Colonic mucosa (tissue), 4 donors: Measurements from ENCODE around the gene C12orf43. TPM values are rescaled to one million over a fixed set of nuclear protein-coding genes. Genes with fewer than 3 reads are reported as not detected.
"Not testable (repeated sequence)": the region's sequence is repeated elsewhere in the genome, so short reads cannot be mapped to it uniquely, and the experiment has no call there.

Experiments
- DNase-seq: peaks from one replicate; pipeline ENCODE4 v3.0.0-alpha.2; 2020
- H3K27ac ChIP-seq: fragments of 200-600 bp; one replicate; pipeline ENCODE4 v1.8.0; 2021
- H3K27me3 ChIP-seq: fragments of 200-600 bp; one replicate; pipeline ENCODE4 v1.8.0; 2021
- H3K36me3 ChIP-seq: fragments of 200-600 bp; one replicate; pipeline ENCODE4 v1.8.0; 2021
- H3K4me1 ChIP-seq: fragments of 200-600 bp; one replicate; pipeline ENCODE4 v1.8.0; 2021; ENCODE audit warnings: mild to moderate bottlenecking
- H3K4me3 ChIP-seq: fragments of 200-600 bp; one replicate; pipeline ENCODE4 v1.8.0; 2021
- H3K9ac ChIP-seq, 2 donors: one replicate each; pipeline ENCODE4 v1.7.0; 2013; ENCODE audit warnings: control low read depth in 2 of 2, low read depth in 2 of 2, low read length in 2 of 2
- H3K9me3 ChIP-seq: fragments of 200-600 bp; one replicate; pipeline ENCODE4 v1.8.0; 2021
- intact Hi-C: fragments of 100-400 bp; cut with DNase I; formaldehyde crosslinking; loops from one replicate; pipeline ENCODE4 v1.14.1; 2022
- total RNA-seq, 2 donors: library from RNA; stranded (reverse); fragmentation: NEBNext Ultra II Directional in 1 of 2; extraction: Animal tissue kit (Norgen Biotek cat#: 25700) in 1 of 2; gene quantifications; one replicate each; pipeline ENCODE4 v1.2.1, GENCODE V29; 2021
- TF ChIP-seq, protein P1 (sequence below): fragments of 200-600 bp; IDR thresholded peaks from one replicate; pipeline ENCODE4 v1.8.0; 2022; ENCODE audit warnings: antibody characterized with exemption, mild to moderate bottlenecking
- donor health status: healthy.
- donor health status: DM: no; HTN: no; CAD: no.
- donor health status: DM: no; HTN: no; CAD: no.

Gene C12orf43
- total RNA-seq, 2 donors from 2014 or later, result 10.6 to 18.3 TPM

GRCh38 chr12:121050725-121051124 is 34.4 kb upstream of the C12orf43 start:
- no peak overlapping the region for H3K27ac ChIP-seq
- intact Hi-C loops, result no loop called here
- DNase-seq, result no peak
- no peak overlapping the region for H3K9ac ChIP-seq
- TF ChIP-seq, protein P1, sequence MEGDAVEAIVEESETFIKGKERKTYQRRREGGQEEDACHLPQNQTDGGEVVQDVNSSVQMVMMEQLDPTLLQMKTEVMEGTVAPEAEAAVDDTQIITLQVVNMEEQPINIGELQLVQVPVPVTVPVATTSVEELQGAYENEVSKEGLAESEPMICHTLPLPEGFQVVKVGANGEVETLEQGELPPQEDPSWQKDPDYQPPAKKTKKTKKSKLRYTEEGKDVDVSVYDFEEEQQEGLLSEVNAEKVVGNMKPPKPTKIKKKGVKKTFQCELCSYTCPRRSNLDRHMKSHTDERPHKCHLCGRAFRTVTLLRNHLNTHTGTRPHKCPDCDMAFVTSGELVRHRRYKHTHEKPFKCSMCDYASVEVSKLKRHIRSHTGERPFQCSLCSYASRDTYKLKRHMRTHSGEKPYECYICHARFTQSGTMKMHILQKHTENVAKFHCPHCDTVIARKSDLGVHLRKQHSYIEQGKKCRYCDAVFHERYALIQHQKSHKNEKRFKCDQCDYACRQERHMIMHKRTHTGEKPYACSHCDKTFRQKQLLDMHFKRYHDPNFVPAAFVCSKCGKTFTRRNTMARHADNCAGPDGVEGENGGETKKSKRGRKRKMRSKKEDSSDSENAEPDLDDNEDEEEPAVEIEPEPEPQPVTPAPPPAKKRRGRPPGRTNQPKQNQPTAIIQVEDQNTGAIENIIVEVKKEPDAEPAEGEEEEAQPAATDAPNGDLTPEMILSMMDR, result no peak
- H3K4me3 ChIP-seq, result no peak overlapping the region
- no peaks in the 10 kb centered on the region for H3K36me3 ChIP-seq
- H3K4me1 ChIP-seq, result no peaks in the 10 kb centered on the region
- no peaks in the 10 kb centered on the region for H3K9me3 ChIP-seq
- no peaks in the 10 kb centered on the region for H3K27me3 ChIP-seq

DNA sequence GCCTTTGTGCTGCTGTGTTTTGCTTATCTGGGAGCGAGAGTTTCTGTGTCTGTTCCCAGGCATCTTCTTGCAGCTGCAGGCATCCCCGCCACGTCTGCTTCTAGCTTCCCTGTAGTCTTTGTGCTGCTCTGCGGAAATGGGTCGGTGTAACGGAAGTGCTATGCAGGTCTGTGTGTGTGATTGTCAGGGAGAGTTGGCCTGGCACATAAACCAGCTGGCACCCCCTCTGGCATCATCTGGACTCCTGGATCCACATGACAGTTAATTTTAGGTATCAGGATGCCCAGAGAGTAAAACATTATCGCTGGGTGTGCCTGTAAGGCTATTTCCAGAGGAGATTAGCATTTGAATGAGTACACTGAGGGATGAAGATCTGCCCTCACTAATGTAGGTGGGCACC is 32.2 kb upstream of the C12orf43 start:
- TF ChIP-seq, protein P1, result no peak

GRCh38 chr12:121047400-121047799 is 31.1 kb upstream of the C12orf43 start:
- H3K27ac ChIP-seq, H3K36me3 ChIP-seq, H3K9ac ChIP-seq, intact Hi-C loops, H3K4me3 ChIP-seq, H3K4me1 ChIP-seq, H3K27me3 ChIP-seq, H3K9me3 ChIP-seq: not testable (repeated sequence)
- peak; percentile 76 for DNase-seq

More for the DNA sequence above, 32.2 kb upstream of the C12orf43 start:
- no peak overlapping the region for H3K4me3 ChIP-seq
- no peak overlapping the region for H3K9ac ChIP-seq
- no peaks in the 10 kb centered on the region for H3K27me3 ChIP-seq
- H3K27ac ChIP-seq, result no peak overlapping the region
- H3K4me1 ChIP-seq, result no peaks in the 10 kb centered on the region
- no peaks in the 10 kb centered on the region for H3K36me3 ChIP-seq
- H3K9me3 ChIP-seq, result no peaks in the 10 kb centered on the region
- no peak for DNase-seq
- intact Hi-C loops, result no loop called here

- Histone ChIP-seq H3K9ac (no peak overlapping the region), H3K27ac (no peak overlapping the region), H3K4me3 (no peak overlapping the region), H3K9me3 (no peaks in the 10 kb centered on the region), H3K27me3 (no peaks in the 10 kb centered on the region), H3K36me3 (no peaks in the 10 kb centered on the region), H3K4me1 (no peaks in the 10 kb centered on the region)
- intact Hi-C loops, result no loop called here
- DNase-seq, result no peak
- TF ChIP-seq, protein P1, result no peak
Measured at GRCh38 chr12:121043067-121043466, 26.8 kb upstream of the C12orf43 start.

DNA sequence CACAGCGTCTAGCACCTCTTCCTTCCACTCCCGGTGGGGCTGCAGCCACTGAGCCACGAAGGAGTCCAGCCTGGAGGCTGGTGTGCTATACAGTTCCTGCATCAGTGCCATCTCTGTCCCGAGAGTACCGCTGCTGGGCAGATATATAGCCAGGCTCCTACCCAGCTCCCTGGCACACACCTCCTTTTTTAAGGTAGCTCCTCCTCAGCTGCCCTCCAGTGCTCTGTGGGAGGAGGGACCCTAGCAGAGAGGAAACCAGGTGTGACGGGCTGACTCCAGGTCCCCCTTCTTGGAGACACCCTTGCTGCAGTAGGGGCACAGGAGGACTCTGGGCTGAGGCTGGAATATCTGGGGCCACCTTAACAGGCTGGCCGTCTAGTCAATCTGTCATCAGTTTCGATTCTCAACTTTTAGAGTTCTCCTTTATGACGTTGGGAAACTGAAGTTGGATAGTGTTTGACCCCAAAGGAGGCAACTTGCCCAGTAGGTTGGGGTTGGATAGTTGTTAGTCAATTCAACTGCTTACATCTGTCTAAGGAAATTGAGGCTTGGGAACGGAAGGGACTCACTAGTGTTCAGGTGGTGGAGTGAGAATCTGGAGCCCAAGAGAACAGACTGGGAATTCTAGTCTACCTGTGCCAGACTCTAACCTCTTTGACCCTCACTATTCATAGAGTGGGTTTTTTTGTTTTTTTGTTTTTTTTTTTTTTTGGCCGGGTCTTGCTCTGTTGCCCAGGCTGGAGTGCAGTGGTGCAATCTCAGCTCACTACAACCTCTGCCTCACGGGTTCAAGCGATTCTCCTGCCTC is 22.8 kb upstream of the C12orf43 start, which contains the start of gene OASL:
Gene OASL (minus strand): TSS at position 386 of the 808 bp plus-strand sequence. CDS start 275 bp downstream, at position 111.
- no peaks in the 10 kb centered on the region for H3K27me3 ChIP-seq
- TF ChIP-seq, protein P1, result no peak
- H3K9ac ChIP-seq, result peak within 1 kb of the TSS; percentile 68 to 82
- peak within 1 kb of the TSS; percentile 44 for H3K4me3 ChIP-seq
- peak within 1 kb of the TSS; percentile 2 for H3K27ac ChIP-seq
- intact Hi-C loops, result no loop called here
- no peaks in the 10 kb centered on the region for H3K9me3 ChIP-seq
- no peaks in the 10 kb centered on the region for H3K36me3 ChIP-seq
- peak; percentile 68 for DNase-seq
- H3K4me1 ChIP-seq, result no peaks in the 10 kb centered on the region

DNA sequence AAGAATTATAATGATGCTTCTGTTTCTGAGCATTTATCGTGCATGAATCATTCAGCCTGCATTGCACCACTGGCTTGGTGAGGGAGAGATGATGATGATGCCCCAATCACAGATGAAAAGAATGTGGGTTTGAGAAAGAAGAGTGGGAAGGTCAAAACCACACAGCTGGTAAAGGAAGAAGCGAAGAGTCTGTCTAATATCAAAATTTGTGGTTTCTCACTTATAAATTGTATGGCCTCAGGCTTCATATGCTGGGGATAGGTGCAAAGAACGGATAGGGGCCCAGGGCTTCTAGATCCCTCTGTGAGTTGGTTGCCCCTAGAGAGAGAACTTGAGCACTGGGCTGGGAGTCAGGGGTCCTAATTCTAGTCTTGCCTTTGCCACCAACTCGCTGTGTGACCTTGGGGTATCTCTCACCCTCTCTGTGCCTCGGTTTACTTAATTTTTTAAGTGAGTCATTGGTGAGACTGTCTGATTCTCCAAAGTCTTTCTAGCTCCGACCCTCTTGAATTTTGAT is 20.6 kb upstream of the C12orf43 start:
- Histone ChIP-seq H3K36me3 (no peaks in the 10 kb centered on the region), H3K4me1 (no peaks in the 10 kb centered on the region), H3K27me3 (no peaks in the 10 kb centered on the region), H3K9ac (no peak overlapping the region), H3K27ac (no peak overlapping the region), H3K4me3 (no peak overlapping the region), H3K9me3 (no peaks in the 10 kb centered on the region)
- no peak for DNase-seq
- TF ChIP-seq, protein P1, result no peak
- intact Hi-C loops, result no loop called here
